KOPT-K1 (cell line): ENCODE data around the gene JAM3.
"Not testable (repeated sequence)": the region's sequence is repeated elsewhere in the genome, so short reads cannot be mapped to it uniquely, and the experiment has no call there.

ENCODE experiments used
- H3K27ac ChIP-seq: fragments of 200-600 bp; sonication (generic); 2 replicates; pipeline ENCODE4 v1.5.1; 2016; ENCODE audit warnings: antibody characterized with exemption, mild to moderate bottlenecking, low read depth, low read length; ENCODE audit not compliant: poor library complexity, severe bottlenecking
- H3K36me3 ChIP-seq: fragments of 200-600 bp; sonication (generic); 2 replicates; pipeline ENCODE4 v1.5.1; 2017; ENCODE audit warnings: antibody characterized with exemption, mild to moderate bottlenecking, low read length, moderate library complexity; ENCODE audit not compliant: insufficient read depth
- H3K9me3 ChIP-seq: fragments of 200-600 bp; sonication (generic); 2 replicates; pipeline ENCODE4 v1.5.1; 2017; ENCODE audit warnings: antibody characterized with exemption, low read length, mild to moderate bottlenecking; ENCODE audit not compliant: insufficient read depth, poor library complexity, severe bottlenecking

The JAM3 gene

DNA sequence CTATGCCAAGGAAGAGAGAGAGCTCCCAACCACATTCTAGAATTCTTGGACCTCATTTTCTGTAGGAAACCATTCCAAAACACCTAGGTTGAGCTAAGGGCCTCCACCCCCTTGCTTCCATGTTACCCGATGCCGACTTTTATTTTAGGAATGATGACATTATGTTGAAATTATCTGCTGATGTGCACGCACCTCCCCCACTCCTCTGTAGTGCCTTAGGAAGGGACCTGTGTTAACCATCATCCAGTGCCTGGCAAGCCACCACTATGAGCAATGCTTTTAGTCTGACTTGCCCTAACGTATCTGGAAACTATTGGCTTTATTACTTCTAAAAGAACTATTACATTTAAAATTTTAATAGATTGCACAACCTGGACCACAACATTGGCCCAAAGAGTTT is 112.8 kb downstream of the JAM3 start:
- peaks cover 100% of the 10 kb centered on the region for H3K36me3 ChIP-seq
- no peak overlapping the region for H3K27ac ChIP-seq
- H3K9me3 ChIP-seq = no peaks in the 10 kb centered on the region

DNA sequence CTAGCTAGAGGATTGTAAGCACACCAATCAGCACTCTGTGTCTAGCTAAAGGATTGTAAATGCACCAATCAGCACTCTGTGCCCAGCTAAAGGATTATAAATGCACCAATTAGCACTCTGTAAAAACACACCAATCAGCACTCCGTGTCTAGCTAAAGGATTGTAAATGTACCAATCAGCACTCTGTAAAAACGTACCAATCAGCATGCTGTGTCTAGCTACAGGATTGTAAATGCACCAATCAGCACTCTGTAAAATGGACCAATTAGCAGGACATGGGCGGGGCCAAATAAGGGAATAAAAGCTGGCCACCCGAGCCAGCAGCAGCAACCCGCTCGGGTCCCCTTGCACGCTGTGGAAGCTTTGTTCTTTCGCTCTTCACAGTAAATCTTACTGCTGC is 119.2 kb downstream of the JAM3 start:
- Histone ChIP-seq H3K9me3 (peaks cover 19% of the 10 kb centered on the region), H3K36me3 (peaks cover 100% of the 10 kb centered on the region)
- not testable (repeated sequence) for H3K27ac ChIP-seq

DNA sequence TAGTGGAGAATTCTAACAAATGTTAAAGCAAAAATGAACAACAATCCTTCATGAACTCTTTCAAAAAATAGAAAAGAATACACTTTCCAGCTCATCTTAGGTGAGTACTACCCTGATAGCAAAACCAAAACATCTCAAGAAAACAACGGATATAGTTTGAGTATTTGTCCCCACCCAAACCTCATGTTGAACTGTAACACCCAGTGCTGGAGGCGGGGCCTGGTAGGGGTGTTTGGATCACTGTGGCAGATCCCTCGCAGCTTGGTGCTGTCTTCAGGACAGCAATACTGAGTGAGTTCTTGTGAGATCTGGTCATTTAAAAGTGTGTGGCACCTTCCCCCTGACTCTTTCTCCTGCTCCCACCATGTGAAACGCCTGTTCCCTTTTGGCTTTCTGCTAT is 127.9 kb downstream of the JAM3 start:
- Histone ChIP-seq H3K27ac (no peak overlapping the region), H3K36me3 (peaks cover 100% of the 10 kb centered on the region), H3K9me3 (no peaks in the 10 kb centered on the region)

DNA sequence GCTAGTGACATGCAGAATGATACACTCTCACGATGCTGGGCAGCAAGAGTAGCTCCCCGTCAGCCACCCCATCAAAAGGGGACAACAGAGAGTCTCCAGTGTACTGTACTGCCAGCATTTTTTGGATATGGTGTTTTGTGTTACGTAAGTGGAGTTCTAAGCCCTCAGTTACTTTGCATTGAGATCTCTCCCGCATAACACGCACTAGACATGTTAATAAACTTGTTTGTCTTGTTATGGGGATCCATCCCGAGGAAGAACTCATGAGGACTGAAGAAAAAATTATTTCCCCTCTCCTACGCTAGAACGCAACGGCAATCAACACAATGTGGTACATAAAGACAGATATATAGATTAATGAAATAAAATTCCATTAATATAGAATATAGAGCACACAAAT is 130.7 kb downstream of the JAM3 start:
- Histone ChIP-seq H3K9me3 (no peaks in the 10 kb centered on the region), H3K36me3 (peaks cover 100% of the 10 kb centered on the region), H3K27ac (no peak overlapping the region)

DNA sequence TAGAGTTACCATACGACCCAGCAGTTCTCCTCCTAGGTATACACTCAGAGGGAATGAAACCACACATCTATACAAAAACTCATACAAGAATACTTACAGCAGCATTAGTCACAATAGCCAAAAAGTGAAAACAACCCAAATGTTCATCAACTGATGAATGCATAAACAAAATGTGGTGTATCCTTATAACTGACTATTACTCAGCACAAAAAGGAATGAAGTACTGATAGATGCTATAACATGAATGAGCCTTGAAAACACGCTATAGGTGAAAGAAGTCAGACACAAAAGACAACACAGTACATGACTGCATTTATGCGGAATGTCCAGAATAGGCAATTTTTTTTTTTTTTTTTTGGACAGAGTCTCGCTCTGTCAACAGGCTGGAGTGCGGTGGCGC is 131.8 kb downstream of the JAM3 start:
- Histone ChIP-seq H3K36me3 (peaks cover 100% of the 10 kb centered on the region), H3K9me3 (no peaks in the 10 kb centered on the region)

More for the DNA sequence above, 131.8 kb downstream of the JAM3 start:
- H3K27ac ChIP-seq = no peak overlapping the region
